GM23338 (cell line): ENCODE measurements around the gene LRRC75B. TPM values are rescaled to one million over a fixed set of nuclear protein-coding genes. Genes with fewer than 3 reads are reported as not detected.

Experiments used
- ATAC-seq: fragments of 200-7000 bp; cut with Tn5 transposase; 3 replicates; pipeline ENCODE4 v1.9.1; 2020
- DNase-seq: peaks from one replicate; pipeline ENCODE4 v3.0.0-alpha.2; 2015; ENCODE audit warnings: low spot score
- H2AFZ ChIP-seq: fragments of 200-600 bp; sonication (generic); 2 replicates; pipeline ENCODE4 v1.8.0; 2016; ENCODE audit warnings: antibody characterized with exemption, mild to moderate bottlenecking, moderate library complexity
- H3F3A ChIP-seq: fragments of 200-600 bp; sonication (generic); replicated peaks from 2 replicates; pipeline ENCODE4 v1.8.0; 2017; ENCODE audit warnings: antibody characterized with exemption, mixed run types, low read depth
- H3K27ac ChIP-seq: fragments of 200-600 bp; sonication (generic); 2 replicates; pipeline ENCODE4 v1.6.1; 2016; ENCODE audit warnings: low read depth
- H3K27me3 ChIP-seq: fragments of 200-600 bp; sonication (generic); 2 replicates; pipeline ENCODE4 v1.8.0; 2016; ENCODE audit warnings: mild to moderate bottlenecking, mixed run types, moderate library complexity; ENCODE audit not compliant: insufficient read depth
- H3K36me3 ChIP-seq: fragments of 200-600 bp; sonication (generic); 2 replicates; pipeline ENCODE4 v1.8.0; 2016; ENCODE audit warnings: mild to moderate bottlenecking; ENCODE audit not compliant: insufficient read depth
- H3K4me1 ChIP-seq: fragments of 200-600 bp; sonication (generic); 2 replicates; pipeline ENCODE4 v1.8.0; 2016; ENCODE audit warnings: mild to moderate bottlenecking, moderate library complexity; ENCODE audit not compliant: insufficient read depth
- H3K4me2 ChIP-seq: fragments of 200-600 bp; sonication (generic); 2 replicates; pipeline ENCODE4 v1.7.1; 2017; ENCODE audit warnings: mixed run types
- H3K4me3 ChIP-seq: fragments of 200-600 bp; sonication (generic); 2 replicates; pipeline ENCODE4 v1.6.1; 2016; ENCODE audit warnings: mixed run types
- H3K79me2 ChIP-seq: fragments of 200-600 bp; sonication (generic); replicated peaks from 2 replicates; pipeline ENCODE4 v1.8.0; 2017; ENCODE audit warnings: mild to moderate bottlenecking; ENCODE audit not compliant: insufficient read depth
- H3K9me2 ChIP-seq: fragments of 200-600 bp; sonication (generic); 2 replicates; pipeline ENCODE4 v1.8.0; 2017; ENCODE audit not compliant: insufficient read depth
- H4K20me1 ChIP-seq: fragments of 200-600 bp; sonication (generic); replicated peaks from 2 replicates; pipeline ENCODE4 v1.8.0; 2017; ENCODE audit warnings: mild to moderate bottlenecking; ENCODE audit not compliant: insufficient read depth
- H3K27ac Mint-ChIP-seq: 2 replicates; pipeline ENCODE4 v1.8.0; 2020; ENCODE audit warnings: inconsistent platforms, mild to moderate bottlenecking, moderate library complexity, mixed read lengths
- H3K27me3 Mint-ChIP-seq: 3 replicates; pipeline ENCODE4 v1.8.0; 2022; ENCODE audit warnings: low read depth, mild to moderate bottlenecking, moderate library complexity, mixed read lengths, inconsistent platforms; ENCODE audit not compliant: insufficient read depth, poor library complexity
- H3K36me3 Mint-ChIP-seq: 3 replicates; pipeline ENCODE4 v1.8.0; 2021; ENCODE audit warnings: low read depth, mild to moderate bottlenecking, inconsistent platforms, moderate library complexity, mixed read lengths
- H3K4me1 Mint-ChIP-seq: 3 replicates; pipeline ENCODE4 v1.8.0; 2020; ENCODE audit warnings: mild to moderate bottlenecking, inconsistent platforms, mixed read lengths
- H3K4me3 Mint-ChIP-seq: 3 replicates; pipeline ENCODE4 v1.8.0; 2021; ENCODE audit warnings: moderate library complexity, mild to moderate bottlenecking, inconsistent platforms, mixed read lengths
- H3K9me3 Mint-ChIP-seq: 3 replicates; pipeline ENCODE4 v1.8.0; 2020; ENCODE audit warnings: moderate library complexity, mild to moderate bottlenecking, inconsistent platforms, mixed read lengths
- CREB1 ChIP-seq: fragments of 250-450 bp; sonication (Bioruptor Pico); IDR thresholded peaks from 2 replicates; pipeline ENCODE4 v1.5.0; 2020; ENCODE audit warnings: low read depth, mild to moderate bottlenecking, moderate library complexity
- CTCF ChIP-seq, 2 experiments: fragments of 200-600 bp in 1 of 2; sonication (generic) in 1 of 2; conservative IDR thresholded peaks; 2 replicates each; pipeline versions ENCODE4 v1.5.1 to v1.6.1; 2016 to 2017; ENCODE audit warnings: antibody characterized with exemption in 2 of 2, low read depth in 2 of 2, mild to moderate bottlenecking in 2 of 2, moderate library complexity in 1 of 2
- ETS1 ChIP-seq: IDR thresholded peaks from 2 replicates; pipeline ENCODE4 v1.6.1; 2016; ENCODE audit warnings: antibody characterized with exemption
- EZH2 ChIP-seq: fragments of 200-600 bp; sonication (generic); IDR thresholded peaks from one replicate; pipeline ENCODE4 v1.8.0; 2017; ENCODE audit warnings: antibody characterized with exemption, mild to moderate bottlenecking, low read depth; ENCODE audit not compliant: unreplicated experiment
- EZH2phosphoT487 ChIP-seq: fragments of 200-600 bp; sonication (generic); IDR thresholded peaks from one replicate; pipeline ENCODE4 v1.8.1; 2018; ENCODE audit warnings: antibody characterized with exemption; ENCODE audit not compliant: unreplicated experiment
- JUNB ChIP-seq: IDR thresholded peaks from one replicate; pipeline ENCODE4 v1.6.1; 2016; ENCODE audit warnings: antibody characterized with exemption; ENCODE audit not compliant: unreplicated experiment
- NANOG ChIP-seq: IDR thresholded peaks from 2 replicates; pipeline ENCODE4 v1.6.1; 2016; ENCODE audit warnings: antibody characterized with exemption, borderline replicate concordance
- POLR2AphosphoS5 ChIP-seq: IDR thresholded peaks from 2 replicates; pipeline ENCODE4 v1.6.1; 2016; ENCODE audit warnings: antibody characterized with exemption, low read depth
- REST ChIP-seq: IDR thresholded peaks from one replicate; pipeline ENCODE4 v1.6.1; 2018; ENCODE audit warnings: antibody characterized with exemption; ENCODE audit not compliant: unreplicated experiment
- ZNF114 ChIP-seq: fragments of 250-450 bp; sonication (Bioruptor Pico); IDR thresholded peaks from 2 replicates; pipeline ENCODE4 v1.5.0; 2020; ENCODE audit warnings: mild to moderate bottlenecking, moderate library complexity
- ZNF462 ChIP-seq: fragments of 250-450 bp; sonication (Bioruptor Pico); IDR thresholded peaks from 2 replicates; pipeline ENCODE4 v1.5.0; 2020; ENCODE audit warnings: mild to moderate bottlenecking, moderate library complexity
- polyA plus RNA-seq: library from polyadenylated mRNA; unstranded; fragments of >200 nt; fragmentation: Nextera tagmentation; extraction: Ambion mirVana; gene quantifications from 2 replicates; pipeline ENCODE4 v1.2.1, GENCODE V29; 2016
- total RNA-seq: library from RNA; depleted of rRNA; stranded (reverse); fragments of >200 nt; shearing (Covaris generic); gene quantifications from 2 replicates; pipeline ENCODE4 v1.2.3, GENCODE V29; 2014

Gene LRRC75B
- total and polyA plus RNA-seq, 2 experiments from 2014 or later, result 17.6 to 22.1 TPM

GRCh38 chr22:24595228-24595627 lies 2.4 kb upstream of the LRRC75B start:
- Mint-ChIP-seq H3K36me3 (no peaks in the 10 kb centered on the region), H3K4me3 (no peak overlapping the region), H3K27ac (no peak overlapping the region), H3K4me1 (peaks cover 28% of the 10 kb centered on the region), H3K27me3 (peaks cover 16% of the 10 kb centered on the region), H3K9me3 (no peaks in the 10 kb centered on the region)
- Histone ChIP-seq H2AFZ (no peak overlapping the region), H3F3A (no peaks in the 10 kb centered on the region), H3K4me1 (peaks cover 7% of the 10 kb centered on the region; the same call in 1 of the 2 replicates), H3K27ac (no peak overlapping the region), H3K4me3 (no peak overlapping the region), H3K4me2 (no peak overlapping the region), H4K20me1 (no peaks in the 10 kb centered on the region), H3K9me2 (no peaks in the 10 kb centered on the region), H3K36me3 (no peaks in the 10 kb centered on the region), H3K27me3 (no peaks in the 10 kb centered on the region), H3K79me2 (no peaks in the 10 kb centered on the region)
- ATAC-seq, result no peak
- DNase-seq, result no peak
- TF ChIP-seq CREB1 (CRISPR knock-in tag) (no peak), EZH2phosphoT487 (no peak), REST (no peak), JUNB (no peak), ETS1 (no peak), POLR2AphosphoS5 (no peak), CTCF (conservative IDR thresholded peaks at IDR 0.05; ENCODE audit: low read depth in 2 of 2) (no peak), ZNF462 (no peak), EZH2 (no peak), NANOG (no peak), ZNF114 (CRISPR knock-in tag) (no peak)
